Neural progenitor cell (in vitro differentiated cells): Measurements from ENCODE around the gene SURF1. TPM values are rescaled to one million over a fixed set of nuclear protein-coding genes. Genes with fewer than 3 reads are reported as not detected.

Experiments
- DNase-seq: peaks from one replicate; pipeline ENCODE4 v3.0.0-alpha.2; 2016; ENCODE audit warnings: low spot score
- H2AFZ ChIP-seq: fragments of 200-600 bp; sonication (generic); replicated peaks from 2 replicates; pipeline ENCODE4 v1.6.1; 2016; ENCODE audit warnings: antibody characterized with exemption
- H3F3A ChIP-seq: fragments of 200-600 bp; sonication (generic); 2 replicates; pipeline ENCODE4 v1.6.1; 2016; ENCODE audit warnings: antibody characterized with exemption, low read depth
- H3K27ac ChIP-seq: fragments of 200-600 bp; sonication (generic); 2 replicates; pipeline ENCODE4 v1.5.1; 2016; ENCODE audit warnings: mild to moderate bottlenecking
- H3K27me3 ChIP-seq: fragments of 200-600 bp; sonication (generic); 2 replicates; pipeline ENCODE4 v1.6.1; 2016; ENCODE audit warnings: mild to moderate bottlenecking, moderate library complexity
- H3K36me3 ChIP-seq: fragments of 200-600 bp; sonication (generic); 2 replicates; pipeline ENCODE4 v1.5.1; 2016
- H3K4me1 ChIP-seq: fragments of 200-600 bp; sonication (generic); 2 replicates; pipeline ENCODE4 v1.6.1; 2016; ENCODE audit warnings: mixed run types
- H3K4me2 ChIP-seq: fragments of 200-600 bp; sonication (generic); 2 replicates; pipeline ENCODE4 v1.6.1; 2016
- H3K4me3 ChIP-seq: fragments of 200-600 bp; sonication (generic); 2 replicates; pipeline ENCODE4 v1.5.1; 2016
- H3K79me2 ChIP-seq: fragments of 200-600 bp; sonication (generic); 2 replicates; pipeline ENCODE4 v1.6.1; 2016; ENCODE audit warnings: low read depth
- H3K9ac ChIP-seq: fragments of 200-600 bp; sonication (generic); 2 replicates; pipeline ENCODE4 v1.6.1; 2016
- H3K9me3 ChIP-seq: fragments of 200-600 bp; sonication (generic); 2 replicates; pipeline ENCODE4 v1.5.1; 2016; ENCODE audit warnings: low read depth
- H4K20me1 ChIP-seq: fragments of 200-600 bp; sonication (generic); 2 replicates; pipeline ENCODE4 v1.6.1; 2016; ENCODE audit warnings: low read depth
- H3K27ac Mint-ChIP-seq: 3 replicates; pipeline ENCODE4 v1.8.0; 2021; ENCODE audit warnings: mixed read lengths
- H3K27me3 Mint-ChIP-seq: 2 replicates; pipeline ENCODE4 v1.8.0; 2022; ENCODE audit warnings: low read depth, mild to moderate bottlenecking, inconsistent platforms, moderate library complexity, mixed read lengths; ENCODE audit not compliant: insufficient read depth
- H3K36me3 Mint-ChIP-seq: 3 replicates; pipeline ENCODE4 v1.8.0; 2021; ENCODE audit warnings: mixed read lengths
- H3K4me1 Mint-ChIP-seq: 3 replicates; pipeline ENCODE4 v1.8.0; 2021; ENCODE audit warnings: mixed read lengths
- H3K4me3 Mint-ChIP-seq: 3 replicates; pipeline ENCODE4 v1.8.0; 2021; ENCODE audit warnings: mild to moderate bottlenecking, moderate library complexity, mixed read lengths
- H3K9me3 Mint-ChIP-seq: 3 replicates; pipeline ENCODE4 v1.8.0; 2020; ENCODE audit warnings: mixed read lengths
- EZH2 ChIP-seq: fragments of 200-600 bp; sonication (generic); IDR thresholded peaks from 2 replicates; pipeline ENCODE4 v1.6.1; 2017; ENCODE audit warnings: antibody characterized with exemption, mild to moderate bottlenecking, moderate library complexity
- EZH2phosphoT487 ChIP-seq: fragments of 200-600 bp; sonication (generic); IDR thresholded peaks from 2 replicates; pipeline ENCODE4 v1.6.1; 2017; ENCODE audit warnings: antibody characterized with exemption
- total RNA-seq: library from RNA; depleted of rRNA; stranded (reverse); fragments of >200 nt; gene quantifications from 2 replicates; pipeline ENCODE4 v1.2.3, GENCODE V29; 2015; ENCODE audit warnings: low replicate concordance
- TF ChIP-seq, protein P1 (sequence below): fragments of 200-600 bp; sonication (generic); IDR thresholded peaks from 2 replicates; pipeline ENCODE4 v1.5.1; 2017; ENCODE audit warnings: antibody characterized with exemption, mild to moderate bottlenecking

The SURF1 gene
- total RNA-seq, 1 donor from 2014 or later, result 31.0 TPM

DNA sequence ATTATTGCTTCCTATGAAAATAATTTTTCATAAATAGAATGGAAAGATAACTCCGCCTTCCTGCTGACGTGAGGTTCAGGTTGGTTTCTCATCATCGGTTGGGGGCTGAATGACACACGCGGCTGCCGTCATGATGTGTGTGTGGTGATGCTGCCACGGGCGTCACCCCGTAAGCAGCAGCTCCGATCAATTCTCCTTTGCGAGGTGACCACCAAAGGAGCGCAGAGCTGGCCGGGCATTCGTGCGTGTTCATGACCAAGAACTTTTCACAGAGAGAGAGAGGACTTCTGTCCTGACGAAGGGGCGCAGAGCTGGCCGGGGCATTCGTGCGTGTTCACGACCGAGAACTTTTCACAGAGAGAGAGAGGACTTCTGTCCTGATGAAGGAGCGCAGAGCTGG, 50.6 kb downstream of the SURF1 start:
- DNase-seq, result no peak
- no peaks in the 10 kb centered on the region for H3K36me3 ChIP-seq
- H3K9ac ChIP-seq, result no peak overlapping the region
- no peak overlapping the region for H2AFZ ChIP-seq
- Mint-ChIP-seq H3K27ac (peak overlapping the region; percentile 66), H3K4me3 (no peak overlapping the region), H3K9me3 (peaks cover 9% of the 10 kb centered on the region), H3K27me3 (peaks cover 15% of the 10 kb centered on the region), H3K4me1 (no peaks in the 10 kb centered on the region), H3K36me3 (no peaks in the 10 kb centered on the region)
- TF ChIP-seq, protein P1, sequence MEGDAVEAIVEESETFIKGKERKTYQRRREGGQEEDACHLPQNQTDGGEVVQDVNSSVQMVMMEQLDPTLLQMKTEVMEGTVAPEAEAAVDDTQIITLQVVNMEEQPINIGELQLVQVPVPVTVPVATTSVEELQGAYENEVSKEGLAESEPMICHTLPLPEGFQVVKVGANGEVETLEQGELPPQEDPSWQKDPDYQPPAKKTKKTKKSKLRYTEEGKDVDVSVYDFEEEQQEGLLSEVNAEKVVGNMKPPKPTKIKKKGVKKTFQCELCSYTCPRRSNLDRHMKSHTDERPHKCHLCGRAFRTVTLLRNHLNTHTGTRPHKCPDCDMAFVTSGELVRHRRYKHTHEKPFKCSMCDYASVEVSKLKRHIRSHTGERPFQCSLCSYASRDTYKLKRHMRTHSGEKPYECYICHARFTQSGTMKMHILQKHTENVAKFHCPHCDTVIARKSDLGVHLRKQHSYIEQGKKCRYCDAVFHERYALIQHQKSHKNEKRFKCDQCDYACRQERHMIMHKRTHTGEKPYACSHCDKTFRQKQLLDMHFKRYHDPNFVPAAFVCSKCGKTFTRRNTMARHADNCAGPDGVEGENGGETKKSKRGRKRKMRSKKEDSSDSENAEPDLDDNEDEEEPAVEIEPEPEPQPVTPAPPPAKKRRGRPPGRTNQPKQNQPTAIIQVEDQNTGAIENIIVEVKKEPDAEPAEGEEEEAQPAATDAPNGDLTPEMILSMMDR, result no peak
- TF ChIP-seq EZH2 (no peak), EZH2phosphoT487 (no peak)
- H3F3A ChIP-seq, result no peaks in the 10 kb centered on the region
- H3K27me3 ChIP-seq, result peaks cover 12% of the 10 kb centered on the region
- no peaks in the 10 kb centered on the region for H3K9me3 ChIP-seq
- no peaks in the 10 kb centered on the region for H4K20me1 ChIP-seq
- no peak overlapping the region for H3K4me2 ChIP-seq
- no peaks in the 10 kb centered on the region for H3K4me1 ChIP-seq
- H3K4me3 ChIP-seq, result no peak overlapping the region
- H3K79me2 ChIP-seq, result no peaks in the 10 kb centered on the region
- no peak overlapping the region for H3K27ac ChIP-seq

DNA sequence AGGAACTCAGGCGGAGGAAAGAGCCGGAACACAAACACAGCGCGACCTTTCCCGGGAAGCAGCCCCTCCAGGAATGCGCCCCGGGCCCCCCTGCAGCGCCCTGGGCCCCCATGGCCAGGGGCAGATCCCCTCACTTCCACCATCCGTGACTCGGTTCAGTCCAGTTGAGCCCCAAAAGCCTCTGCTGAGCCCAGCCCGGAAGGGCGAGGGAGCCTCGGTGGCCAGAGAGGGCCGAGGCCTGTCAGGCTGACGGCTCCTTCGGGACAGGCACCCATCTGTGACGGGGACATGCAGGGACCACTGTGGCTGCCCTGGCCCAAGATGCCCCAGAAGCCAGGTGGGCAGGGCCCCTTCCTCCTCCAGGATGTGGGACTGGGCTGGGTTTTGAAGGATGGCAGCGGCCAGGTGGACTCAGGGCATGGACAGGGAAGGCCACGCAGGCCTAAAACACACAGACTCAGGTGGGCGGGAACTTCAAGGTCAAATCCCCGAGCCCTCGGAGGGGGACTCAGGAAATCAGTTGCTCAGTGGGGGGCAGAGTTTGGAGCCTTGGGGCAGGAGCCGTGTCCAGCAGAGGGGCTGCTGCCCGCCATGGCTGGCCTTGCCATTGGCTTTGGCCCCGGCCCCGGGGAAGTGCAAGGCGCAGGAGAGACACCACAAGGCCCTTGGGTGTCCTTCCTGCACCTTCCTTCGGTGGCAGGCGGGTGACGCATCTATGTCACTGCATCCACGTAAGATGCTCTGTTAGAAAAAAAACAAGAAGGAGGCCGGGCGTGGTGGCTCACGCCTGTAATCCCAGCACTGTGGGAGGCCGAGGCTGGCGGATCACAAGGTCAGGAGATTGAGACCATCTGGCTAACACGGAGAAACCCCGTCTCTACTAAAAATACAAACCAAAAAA, 51.6 kb downstream of the SURF1 start:
- Mint-ChIP-seq H3K4me3 (no peak overlapping the region), H3K4me1 (no peaks in the 10 kb centered on the region), H3K9me3 (peaks cover 6% of the 10 kb centered on the region), H3K36me3 (no peaks in the 10 kb centered on the region), H3K27ac (no peak overlapping the region), H3K27me3 (peaks cover 14% of the 10 kb centered on the region)
- Histone ChIP-seq H3K27ac (no peak overlapping the region), H3K4me3 (no peak overlapping the region), H3K4me2 (no peak overlapping the region), H3K27me3 (peaks cover 12% of the 10 kb centered on the region), H3K79me2 (no peaks in the 10 kb centered on the region), H3K36me3 (no peaks in the 10 kb centered on the region), H3F3A (no peaks in the 10 kb centered on the region), H3K4me1 (no peaks in the 10 kb centered on the region), H3K9ac (no peak overlapping the region), H2AFZ (no peak overlapping the region), H3K9me3 (no peaks in the 10 kb centered on the region), H4K20me1 (no peaks in the 10 kb centered on the region)
- DNase-seq, result no peak
- TF ChIP-seq, protein P1, result no peak
- TF ChIP-seq EZH2phosphoT487 (no peak), EZH2 (no peak)

DNA sequence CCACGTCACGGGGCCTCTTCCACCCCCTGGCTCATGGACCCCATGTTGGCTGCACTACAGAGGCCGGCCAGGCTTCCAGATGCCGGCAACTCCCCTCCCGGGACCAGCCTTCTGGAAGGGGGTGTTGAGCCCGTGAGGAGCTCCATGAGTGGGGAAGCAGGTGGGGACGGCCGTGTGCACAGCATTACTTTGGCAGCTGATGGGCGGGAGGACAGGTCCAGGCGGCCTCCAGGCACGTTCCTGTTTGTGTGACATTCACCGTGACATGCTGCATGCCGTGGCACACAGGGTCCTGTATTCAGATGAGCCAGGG, 52.2 kb downstream of the SURF1 start:
- Histone ChIP-seq H3K79me2 (no peaks in the 10 kb centered on the region), H3K4me2 (no peak overlapping the region), H4K20me1 (no peaks in the 10 kb centered on the region), H2AFZ (no peak overlapping the region), H3K27ac (no peak overlapping the region), H3K9me3 (no peaks in the 10 kb centered on the region), H3K27me3 (peaks cover 16% of the 10 kb centered on the region), H3K4me3 (no peak overlapping the region), H3K36me3 (no peaks in the 10 kb centered on the region), H3K4me1 (no peaks in the 10 kb centered on the region), H3F3A (no peaks in the 10 kb centered on the region), H3K9ac (no peak overlapping the region)
- H3K9me3 Mint-ChIP-seq, result peaks cover under 1% of the 10 kb centered on the region
- H3K4me3 Mint-ChIP-seq, result no peak overlapping the region
- no peaks in the 10 kb centered on the region for H3K36me3 Mint-ChIP-seq
- H3K27me3 Mint-ChIP-seq, result peaks cover 11% of the 10 kb centered on the region
- no peaks in the 10 kb centered on the region for H3K4me1 Mint-ChIP-seq
- DNase-seq, result no peak
- no peak overlapping the region for H3K27ac Mint-ChIP-seq
- TF ChIP-seq, protein P1, result no peak
- no peak for TF ChIP-seq EZH2phosphoT487
